GM21576 (cell line): ENCODE data around the gene ACACB.

Source experiments
- ATAC-seq: cut with Tn5 transposase; IDR thresholded peaks from one replicate; pipeline ENCODE4 v1.9.1; 2021; ENCODE audit warnings: mild to moderate bottlenecking, moderate library complexity; ENCODE audit not compliant: unreplicated experiment

Gene ACACB

GRCh38 chr12:109109746-109110350 lies 6.5 kb upstream of the ACACB start:
- no peak for ATAC-seq

DNA sequence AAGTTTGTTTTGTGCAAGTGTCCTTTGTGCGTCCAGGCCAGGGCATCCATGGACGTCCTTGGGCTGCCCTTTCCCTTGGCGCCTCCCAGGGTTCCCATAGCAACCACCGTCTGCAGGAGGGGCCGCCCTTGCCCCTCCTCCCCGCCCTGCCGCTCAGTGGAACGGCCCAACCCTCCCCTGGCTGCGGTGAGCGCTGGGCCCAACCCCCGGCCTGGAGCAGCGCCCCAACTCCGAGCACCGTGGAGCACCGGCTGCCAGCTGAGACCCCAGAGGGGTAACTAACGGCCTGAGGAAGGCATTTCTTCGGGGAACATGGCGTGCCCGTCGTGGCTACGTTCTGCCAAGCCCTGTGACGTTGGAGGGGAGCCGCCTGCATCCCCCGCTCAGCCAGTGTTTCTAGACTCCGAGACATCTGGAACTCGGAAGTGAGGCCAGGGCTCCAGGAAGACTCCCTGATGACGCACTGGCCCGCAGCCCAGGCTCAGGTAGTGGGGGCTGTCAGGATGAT lies 5.3 kb upstream of the ACACB start:
- no peak for ATAC-seq

DNA sequence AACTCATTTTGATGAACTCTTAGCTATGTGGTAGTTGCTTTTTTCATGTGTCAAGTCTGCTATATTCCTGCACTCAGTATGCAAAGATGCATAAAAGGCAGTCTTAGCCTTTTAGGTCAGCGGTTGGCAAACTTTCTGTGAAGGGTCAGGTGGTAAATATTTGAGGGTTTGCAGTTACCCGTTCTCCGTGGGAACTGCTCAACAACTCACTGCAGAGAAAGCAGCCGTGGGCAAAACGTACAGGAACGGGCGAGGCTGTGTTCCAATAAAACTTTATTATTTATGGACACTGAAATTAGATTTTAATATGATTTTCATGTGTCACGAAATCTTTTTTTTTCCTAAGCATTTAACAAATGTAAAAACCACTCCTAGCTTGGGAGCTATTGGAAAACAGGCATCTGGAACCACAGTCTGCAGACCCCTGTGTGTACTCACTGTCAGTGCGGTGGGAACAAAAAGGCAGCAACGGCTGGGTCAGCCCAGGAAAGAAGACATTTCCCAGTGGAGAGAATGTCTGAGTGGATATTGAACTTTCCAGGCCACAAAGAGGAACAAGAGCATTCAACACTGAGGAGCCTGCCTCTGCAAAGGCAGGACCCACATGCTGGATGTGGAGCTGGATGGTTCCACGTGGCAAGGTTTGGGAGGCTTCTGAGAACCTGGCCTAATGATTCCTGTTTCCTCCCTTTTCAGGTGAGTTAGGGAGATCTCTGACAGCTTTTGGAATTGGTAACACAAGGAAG lies 3.5 kb upstream of the ACACB start:
- no peak for ATAC-seq

DNA sequence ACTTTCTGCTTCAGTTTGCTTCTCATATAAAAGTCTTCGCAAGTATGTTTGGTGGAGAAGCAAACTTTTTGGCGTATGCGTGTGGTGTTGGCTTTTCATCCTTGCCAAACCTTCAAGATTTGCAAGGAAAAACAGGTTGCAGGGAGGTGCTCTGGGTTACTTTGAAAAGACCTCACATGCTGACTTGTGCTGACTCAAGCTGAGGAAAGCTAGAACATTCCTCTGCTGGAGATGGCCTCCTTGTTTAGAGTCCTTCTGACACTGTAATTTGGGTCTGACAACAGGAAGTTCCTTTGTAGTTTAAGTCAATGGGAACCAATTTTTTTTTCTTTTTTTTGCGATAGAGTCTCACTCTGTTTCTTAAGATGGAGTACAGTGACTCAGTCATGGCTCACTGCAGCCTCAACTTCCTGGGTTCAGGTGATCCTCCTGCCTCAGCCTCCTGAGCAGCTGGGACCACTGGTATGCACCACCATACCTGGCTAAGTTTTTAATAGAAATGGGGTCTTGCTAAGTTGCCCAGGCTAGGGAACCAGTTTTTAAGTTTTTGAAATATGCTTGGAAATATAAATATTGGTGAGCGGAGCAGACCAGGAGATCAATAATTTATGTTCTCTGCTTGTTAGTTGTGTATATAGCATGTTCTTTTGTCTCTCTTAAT lies 2.6 kb upstream of the ACACB start:
- ATAC-seq = no peak

DNA sequence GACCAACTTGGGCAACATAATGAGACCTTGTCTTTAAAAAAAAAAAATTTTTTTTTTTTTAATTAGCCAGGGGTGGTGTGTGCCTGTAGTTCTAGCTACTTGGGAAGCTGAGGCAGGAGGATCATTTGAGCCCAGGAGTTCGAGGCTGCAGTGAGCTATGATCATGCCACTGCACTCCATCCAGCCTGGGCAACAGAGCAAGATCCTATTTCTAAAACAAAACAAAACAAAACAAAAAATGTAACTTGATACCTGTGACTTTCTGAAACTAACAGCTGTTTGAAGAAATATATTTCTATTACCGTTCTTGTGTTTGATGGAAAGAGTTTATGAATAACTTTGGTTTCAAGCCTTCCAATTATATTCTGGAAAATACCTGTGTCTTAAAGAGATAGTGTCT lies 1.7 kb upstream of the ACACB start:
- no peak for ATAC-seq

DNA sequence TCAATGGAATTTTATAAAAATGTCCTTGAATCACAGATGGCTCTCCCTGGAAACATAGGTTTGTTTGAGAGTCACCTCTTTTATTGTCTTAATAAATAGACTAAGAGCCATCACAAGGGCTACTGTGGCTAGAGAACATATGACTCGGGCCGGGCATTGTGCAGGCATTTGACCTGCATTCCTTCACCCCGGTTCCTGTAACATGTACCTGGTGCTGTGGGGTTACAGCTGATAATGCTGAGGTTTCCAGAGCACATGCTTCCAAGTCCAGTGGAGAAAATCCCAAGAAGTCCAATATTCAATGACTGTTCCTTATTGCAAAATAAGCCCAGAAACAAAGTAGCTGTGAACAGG lies 1.0 kb upstream of the ACACB start:
- ATAC-seq = no peak

DNA sequence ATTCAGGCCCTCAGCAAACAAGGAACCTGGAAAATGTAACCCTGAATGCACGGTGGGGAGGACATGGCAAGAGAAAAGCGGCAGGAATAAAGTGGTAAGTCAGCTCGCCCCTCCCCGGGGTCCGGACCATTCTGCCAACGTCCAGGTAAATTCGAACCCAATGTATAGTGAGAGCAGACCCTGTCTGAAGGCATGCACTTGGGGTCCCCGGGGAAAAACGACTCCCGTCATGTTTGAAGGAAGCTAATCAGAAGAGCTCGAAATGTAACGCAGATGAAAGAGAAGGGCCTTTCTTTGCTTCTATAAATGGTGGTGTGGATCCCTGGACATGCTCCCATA lies 193 bp downstream of the ACACB start:
- ATAC-seq = no peak

DNA sequence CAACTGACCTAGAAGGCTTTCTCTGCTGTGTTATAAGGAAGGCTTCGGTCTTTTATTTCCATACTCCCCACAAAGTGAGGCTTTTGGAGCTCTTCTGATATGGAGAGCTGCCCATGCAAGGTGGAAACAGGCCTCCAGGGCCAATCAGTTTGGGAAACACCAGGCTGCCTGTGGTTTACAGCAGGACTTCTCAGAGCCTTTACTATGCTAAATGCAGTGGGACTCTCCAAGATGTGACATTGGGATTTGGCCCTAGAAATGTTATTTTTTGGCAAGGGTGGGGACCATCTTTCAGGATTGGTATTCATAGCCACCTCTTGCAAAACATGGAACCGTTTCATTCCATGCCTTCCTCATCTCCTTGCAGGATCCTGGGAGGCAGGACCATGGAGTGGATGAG lies 3.7 kb downstream of the ACACB start:
- ATAC-seq = no peak

DNA sequence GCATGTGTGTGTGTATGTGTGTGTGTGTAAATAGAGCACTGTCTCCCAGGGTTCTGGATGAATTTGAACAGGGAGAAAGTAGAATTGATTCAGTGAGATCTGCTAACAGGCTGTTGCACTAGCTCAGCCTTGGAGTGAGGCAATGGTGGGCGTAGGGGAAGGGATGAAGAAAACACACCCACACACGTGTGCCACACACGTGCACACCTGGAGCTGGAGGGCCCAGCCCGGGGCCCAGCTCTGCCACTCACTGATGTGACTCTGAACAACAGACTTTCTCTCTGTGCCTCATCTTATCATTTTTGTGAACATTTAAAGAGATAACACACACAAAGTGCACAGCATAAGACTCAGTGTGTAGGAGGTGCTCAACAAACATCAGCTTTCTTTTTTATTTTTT lies 4.2 kb downstream of the ACACB start:
- no peak for ATAC-seq

GRCh38 chr12:109121346-109121880 lies 5.0 kb downstream of the ACACB start:
- ATAC-seq = no peak

DNA sequence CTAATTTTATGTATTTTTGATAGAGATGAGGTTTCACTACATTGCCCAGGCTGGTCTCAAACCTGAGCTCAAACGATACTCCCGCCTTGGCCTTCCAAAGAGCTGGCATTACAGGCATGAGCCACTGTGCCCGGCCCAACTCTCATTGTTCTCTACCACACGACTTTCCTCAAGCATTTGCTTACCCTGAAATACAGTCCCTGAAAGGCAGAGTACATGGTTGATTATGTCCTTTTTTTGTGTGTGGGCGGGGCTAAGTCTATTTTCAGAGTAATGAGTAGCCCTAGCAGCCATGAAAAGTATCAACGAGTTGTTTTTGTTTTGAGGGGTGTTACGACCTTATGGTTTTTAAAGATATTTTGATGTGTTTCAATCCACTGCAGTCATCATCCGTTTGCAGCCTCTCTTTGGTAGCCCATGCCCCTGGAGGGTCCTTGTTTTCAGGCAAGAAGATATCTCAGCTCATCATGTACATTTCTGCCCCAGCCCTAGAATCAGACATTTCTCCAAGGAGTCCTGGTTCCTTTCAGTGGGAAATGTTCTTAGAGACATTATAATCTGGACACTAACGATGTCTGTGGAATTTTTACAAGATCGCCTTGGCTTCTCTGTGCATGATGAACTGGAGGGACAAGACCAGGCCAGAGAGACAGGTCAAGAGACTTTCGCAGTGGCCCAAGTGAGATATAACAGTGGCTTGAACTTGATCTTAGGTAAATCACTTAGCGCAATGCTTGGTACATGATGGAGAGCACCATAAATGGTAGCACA lies 8.7 kb downstream of the ACACB start:
- ATAC-seq = no peak

DNA sequence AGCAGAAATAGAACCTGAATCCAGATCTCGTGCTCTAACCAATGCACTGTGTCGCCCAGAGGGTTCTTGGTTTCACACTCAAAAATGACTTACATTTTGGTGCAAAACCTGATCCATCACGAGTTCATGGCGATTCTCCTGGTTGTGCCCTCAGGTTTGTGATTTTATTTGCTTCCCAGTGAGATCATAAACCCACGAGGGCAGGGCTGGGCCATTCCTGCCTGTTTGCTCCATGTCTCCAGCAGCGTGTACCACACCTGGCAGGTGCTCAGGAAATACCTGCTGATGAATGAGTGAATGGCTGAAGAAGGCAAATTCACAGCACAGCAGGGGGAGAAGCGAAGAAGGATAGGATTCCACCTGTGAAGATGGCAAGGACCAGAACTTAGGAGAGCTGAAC lies 9.4 kb downstream of the ACACB start:
- no peak for ATAC-seq

GRCh38 chr12:109126784-109127183 lies 10.4 kb downstream of the ACACB start:
- ATAC-seq = no peak

DNA sequence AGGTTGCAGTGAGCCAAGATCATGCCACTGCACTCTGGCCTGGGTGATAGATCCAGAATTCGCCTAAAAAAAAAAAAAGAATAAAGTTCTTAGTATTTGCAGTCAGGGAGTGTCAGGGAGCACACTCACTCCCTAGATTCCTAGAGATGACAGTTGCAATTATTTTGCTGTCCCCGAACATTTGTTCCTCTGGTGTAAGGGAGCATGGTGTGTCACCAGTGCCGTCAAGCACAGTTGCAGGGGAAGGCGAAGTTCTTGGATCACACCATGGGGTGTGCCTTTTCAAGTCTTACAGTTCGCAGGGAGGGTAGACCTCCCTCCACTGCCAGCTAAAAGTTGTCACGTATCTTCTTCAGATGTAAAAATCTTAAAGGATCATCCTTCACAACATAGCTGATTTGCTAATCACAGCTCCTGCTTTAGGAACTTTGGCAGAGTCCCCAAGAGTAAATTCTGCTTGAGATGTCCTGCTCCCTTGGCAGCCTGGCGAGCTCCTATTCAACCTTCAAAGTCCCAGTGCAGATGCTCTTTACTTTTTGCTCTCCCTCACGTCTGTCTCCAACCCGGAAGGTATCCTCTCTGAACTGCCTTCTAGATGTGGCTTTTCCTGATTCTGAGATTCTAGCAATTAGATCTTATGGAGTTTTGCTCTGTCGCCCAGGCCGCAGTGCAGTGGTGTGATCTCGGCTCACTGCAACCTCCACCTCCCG lies 11.3 kb downstream of the ACACB start:
- no peak for ATAC-seq

GRCh38 chr12:109130297-109131153 lies 14.1 kb downstream of the ACACB start:
- ATAC-seq = no peak

DNA sequence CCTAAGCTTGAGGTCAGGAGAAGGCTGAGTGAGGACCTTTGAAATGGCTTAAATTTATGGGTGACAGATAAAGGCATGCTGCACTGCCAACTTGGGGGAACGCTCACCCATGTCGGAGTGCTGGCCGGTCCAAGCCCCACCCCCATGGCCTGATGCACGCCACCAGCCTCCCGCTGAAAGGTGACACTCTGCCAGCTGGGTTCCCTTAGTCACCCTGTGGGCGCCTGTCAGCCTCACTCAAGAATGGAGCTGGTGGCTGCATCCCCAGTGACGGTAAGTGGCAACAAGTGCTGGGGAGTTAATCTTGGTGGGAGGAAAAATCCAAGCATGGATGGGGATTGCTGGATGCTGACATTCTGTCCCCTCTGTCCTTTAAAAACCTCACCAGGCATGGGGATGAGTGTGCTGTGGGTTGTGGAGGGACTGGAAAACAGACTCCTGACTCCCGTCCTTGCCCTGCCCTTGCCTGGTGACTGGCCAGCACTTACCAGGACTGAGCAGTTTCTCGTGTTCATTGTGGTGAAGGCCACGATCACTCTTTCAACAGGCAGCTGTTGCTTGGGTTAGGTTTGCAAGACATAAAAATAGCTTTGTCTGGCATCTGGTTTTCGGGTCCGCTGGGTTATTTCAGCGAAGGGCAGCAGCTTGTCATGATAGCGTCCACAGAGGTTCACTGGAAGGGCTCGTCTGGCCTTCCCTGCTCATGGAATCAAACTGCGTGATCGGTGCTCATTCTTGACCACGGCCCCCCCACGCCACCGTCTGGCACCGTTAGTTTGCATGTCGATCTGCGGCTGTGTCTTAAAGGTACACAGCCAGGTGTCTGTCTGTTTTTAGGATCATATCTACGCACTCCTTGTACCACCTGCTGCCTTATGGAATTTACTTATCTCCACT lies 15.0 kb downstream of the ACACB start:
- no peak for ATAC-seq

DNA sequence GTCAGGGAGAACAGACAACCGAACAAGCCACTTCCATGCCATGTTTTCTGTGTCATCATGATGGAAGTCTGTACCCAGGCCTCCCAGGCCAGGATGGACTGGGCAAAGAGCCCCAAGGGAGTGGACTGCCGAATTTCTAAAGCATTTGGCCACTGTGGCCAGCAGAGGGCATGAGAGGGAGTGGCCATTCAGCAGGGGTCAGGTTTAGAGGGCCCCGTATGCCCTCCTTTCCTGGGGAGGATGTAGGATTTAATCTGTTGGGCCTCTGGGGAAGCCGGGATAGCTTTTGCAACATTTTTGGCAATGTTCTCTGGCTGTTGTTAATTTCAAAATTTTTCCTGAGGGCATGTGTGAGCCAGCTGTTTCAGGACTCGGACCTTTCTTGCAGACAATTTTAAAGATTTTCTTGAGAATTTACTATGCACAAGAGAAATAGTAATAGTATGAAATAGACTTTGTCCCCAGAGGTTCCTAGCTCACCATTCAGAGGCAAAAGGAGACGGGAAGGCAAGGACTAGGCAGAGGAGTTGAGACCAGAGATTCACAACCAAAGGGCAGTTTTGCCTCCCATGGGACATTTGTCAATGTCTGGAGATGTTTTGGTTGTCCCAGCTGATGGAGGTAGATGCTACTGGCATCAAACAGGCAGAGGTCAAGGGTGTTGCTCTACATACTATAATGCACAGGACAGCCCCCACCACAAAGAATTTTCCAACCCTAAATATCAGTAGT lies 18.0 kb downstream of the ACACB start:
- no peak for ATAC-seq

DNA sequence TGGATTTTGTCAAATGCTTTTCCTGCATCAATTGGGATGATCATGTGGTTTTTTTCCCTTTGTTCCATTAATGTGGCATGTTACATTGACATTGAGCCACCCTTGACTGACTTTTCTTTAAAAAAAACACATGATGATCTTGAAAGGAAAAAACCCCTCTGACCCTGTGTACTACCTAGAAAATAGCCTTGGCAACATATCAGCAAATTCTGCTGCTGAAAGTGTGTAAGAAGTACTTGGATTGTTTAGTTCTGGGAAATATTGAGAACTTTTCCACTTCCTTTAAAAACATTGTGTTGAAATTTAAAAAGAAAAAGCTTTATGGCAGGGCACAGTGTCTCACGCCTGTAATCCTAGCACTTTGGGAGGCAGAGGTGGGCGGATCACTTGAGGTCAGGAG lies 20.7 kb downstream of the ACACB start:
- no peak for ATAC-seq
